ENCODE data around the gene LRRC75A. TPM values are rescaled to one million over a fixed set of nuclear protein-coding genes. Genes with fewer than 3 reads are reported as not detected.

Gene LRRC75A
- total RNA-seq, 1 donor, result 6.1 TPM

- DNase-seq (ENCODE audit: low read depth), result no peak
- TF ChIP-seq, protein P1, sequence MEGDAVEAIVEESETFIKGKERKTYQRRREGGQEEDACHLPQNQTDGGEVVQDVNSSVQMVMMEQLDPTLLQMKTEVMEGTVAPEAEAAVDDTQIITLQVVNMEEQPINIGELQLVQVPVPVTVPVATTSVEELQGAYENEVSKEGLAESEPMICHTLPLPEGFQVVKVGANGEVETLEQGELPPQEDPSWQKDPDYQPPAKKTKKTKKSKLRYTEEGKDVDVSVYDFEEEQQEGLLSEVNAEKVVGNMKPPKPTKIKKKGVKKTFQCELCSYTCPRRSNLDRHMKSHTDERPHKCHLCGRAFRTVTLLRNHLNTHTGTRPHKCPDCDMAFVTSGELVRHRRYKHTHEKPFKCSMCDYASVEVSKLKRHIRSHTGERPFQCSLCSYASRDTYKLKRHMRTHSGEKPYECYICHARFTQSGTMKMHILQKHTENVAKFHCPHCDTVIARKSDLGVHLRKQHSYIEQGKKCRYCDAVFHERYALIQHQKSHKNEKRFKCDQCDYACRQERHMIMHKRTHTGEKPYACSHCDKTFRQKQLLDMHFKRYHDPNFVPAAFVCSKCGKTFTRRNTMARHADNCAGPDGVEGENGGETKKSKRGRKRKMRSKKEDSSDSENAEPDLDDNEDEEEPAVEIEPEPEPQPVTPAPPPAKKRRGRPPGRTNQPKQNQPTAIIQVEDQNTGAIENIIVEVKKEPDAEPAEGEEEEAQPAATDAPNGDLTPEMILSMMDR (IDR thresholded peaks at IDR 0.05; ENCODE audit: insufficient read depth, low read length), result no peak
- no peak overlapping the region for H3K4me3 ChIP-seq (ENCODE audit: low read depth, low read length)
These were observed 29.7 kb downstream of the LRRC75A start for GRCh38 chr17:16462070-16462864.

DNA sequence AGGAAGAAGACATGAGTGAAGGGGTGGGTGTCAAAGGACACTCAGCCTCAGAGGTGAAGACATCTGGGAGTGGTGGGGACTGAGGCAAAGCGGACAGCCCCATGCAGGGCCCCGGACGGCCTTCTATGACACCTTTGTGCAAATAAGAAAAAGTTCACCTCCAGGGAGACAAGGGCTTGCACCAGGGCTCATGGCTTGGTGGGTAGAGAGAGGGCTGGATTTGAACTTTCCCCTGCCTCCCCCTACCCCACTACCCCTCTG is 30.5 kb downstream of the LRRC75A start:
- no peak for DNase-seq (ENCODE audit: low read depth)
- TF ChIP-seq, protein P1 (IDR thresholded peaks at IDR 0.05; ENCODE audit: insufficient read depth, low read length), result no peak
- no peak overlapping the region for H3K4me3 ChIP-seq (ENCODE audit: low read depth, low read length)

GRCh38 chr17:16460796-16461605 is 31.0 kb downstream of the LRRC75A start:
- DNase-seq (ENCODE audit: low read depth), result no peak
- H3K4me3 ChIP-seq (ENCODE audit: low read depth, low read length), result no peak overlapping the region
- TF ChIP-seq, protein P1 (IDR thresholded peaks at IDR 0.05; ENCODE audit: insufficient read depth, low read length), result no peak

DNA sequence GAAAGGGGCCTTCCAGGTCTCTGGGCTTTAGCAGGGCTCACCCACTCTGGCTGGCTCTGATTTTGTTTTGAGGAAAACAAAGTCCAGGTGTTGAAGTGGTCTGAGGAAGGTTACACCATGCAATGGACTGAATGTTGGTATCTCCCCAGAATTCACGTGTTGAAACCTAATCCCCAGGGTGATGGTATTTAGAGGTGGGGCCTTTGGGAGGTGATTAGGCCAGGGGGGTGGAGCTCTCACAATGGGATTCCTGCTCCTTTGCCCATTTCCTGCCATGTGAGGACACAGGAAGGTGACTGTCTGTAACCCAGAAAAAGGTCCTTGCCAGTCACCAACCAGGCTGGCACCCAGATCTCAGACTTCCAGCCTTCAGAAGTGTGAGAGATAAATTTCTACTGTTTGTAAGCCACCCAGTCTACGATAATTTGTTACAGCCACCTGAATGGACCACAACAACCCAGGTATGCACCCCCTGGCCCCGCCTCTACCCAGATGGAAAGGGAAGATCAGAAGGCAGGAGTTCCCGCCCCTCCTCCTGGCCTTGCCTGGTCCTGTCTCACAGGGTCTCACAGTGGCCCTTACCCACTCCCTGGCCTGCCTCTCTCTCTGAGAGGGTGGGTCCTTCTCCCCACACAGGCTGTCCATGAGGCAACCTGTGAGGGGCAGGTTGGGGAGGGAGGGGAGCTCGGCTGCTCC is 32.0 kb downstream of the LRRC75A start:
- no peak overlapping the region for H3K4me3 ChIP-seq (ENCODE audit: low read depth, low read length)
- TF ChIP-seq, protein P1 (IDR thresholded peaks at IDR 0.05; ENCODE audit: insufficient read depth, low read length), result no peak
- DNase-seq (ENCODE audit: low read depth), result no peak

GRCh38 chr17:16459271-16459670 is 32.7 kb downstream of the LRRC75A start:
- no peak for DNase-seq (ENCODE audit: low read depth)
- TF ChIP-seq, protein P1 (IDR thresholded peaks at IDR 0.05; ENCODE audit: insufficient read depth, low read length), result no peak
- no peak overlapping the region for H3K4me3 ChIP-seq (ENCODE audit: low read depth, low read length)

- TF ChIP-seq, protein P1 (IDR thresholded peaks at IDR 0.05; ENCODE audit: insufficient read depth, low read length), result no peak
- no peak for DNase-seq (ENCODE audit: low read depth)
- H3K4me3 ChIP-seq (ENCODE audit: low read depth, low read length), result no peak overlapping the region
These were observed 35.2 kb downstream of the LRRC75A start for GRCh38 chr17:16456742-16457316.
